ENCODE results near the gene TANC1.

DNA sequence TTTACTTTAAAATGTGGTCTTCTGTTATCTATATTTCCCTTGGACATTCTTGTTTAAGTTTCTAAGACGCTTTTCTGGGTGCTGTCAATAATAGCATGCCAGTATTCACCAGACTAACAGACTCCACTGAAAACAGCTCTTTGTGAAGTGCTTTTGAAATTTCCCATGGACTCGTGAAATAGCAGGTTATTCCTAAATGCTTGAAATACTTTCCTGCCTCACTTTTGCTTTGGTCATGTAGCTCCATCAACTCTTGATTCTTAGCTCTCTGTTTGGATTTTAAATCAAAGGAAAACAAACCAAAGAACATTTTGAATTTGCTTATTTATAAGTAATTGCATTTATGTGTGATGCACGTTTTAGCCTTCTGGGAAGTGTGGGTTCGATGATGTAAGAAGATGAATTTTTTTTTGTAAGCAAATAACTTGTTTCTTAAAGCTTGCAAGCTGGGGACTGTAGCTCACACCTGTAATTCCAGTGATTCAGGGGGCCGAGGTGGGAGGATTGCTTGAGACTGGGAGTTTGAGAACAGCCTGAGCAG, 170.3 kb downstream of the TANC1 start:
- TF ChIP-seq, protein P1, sequence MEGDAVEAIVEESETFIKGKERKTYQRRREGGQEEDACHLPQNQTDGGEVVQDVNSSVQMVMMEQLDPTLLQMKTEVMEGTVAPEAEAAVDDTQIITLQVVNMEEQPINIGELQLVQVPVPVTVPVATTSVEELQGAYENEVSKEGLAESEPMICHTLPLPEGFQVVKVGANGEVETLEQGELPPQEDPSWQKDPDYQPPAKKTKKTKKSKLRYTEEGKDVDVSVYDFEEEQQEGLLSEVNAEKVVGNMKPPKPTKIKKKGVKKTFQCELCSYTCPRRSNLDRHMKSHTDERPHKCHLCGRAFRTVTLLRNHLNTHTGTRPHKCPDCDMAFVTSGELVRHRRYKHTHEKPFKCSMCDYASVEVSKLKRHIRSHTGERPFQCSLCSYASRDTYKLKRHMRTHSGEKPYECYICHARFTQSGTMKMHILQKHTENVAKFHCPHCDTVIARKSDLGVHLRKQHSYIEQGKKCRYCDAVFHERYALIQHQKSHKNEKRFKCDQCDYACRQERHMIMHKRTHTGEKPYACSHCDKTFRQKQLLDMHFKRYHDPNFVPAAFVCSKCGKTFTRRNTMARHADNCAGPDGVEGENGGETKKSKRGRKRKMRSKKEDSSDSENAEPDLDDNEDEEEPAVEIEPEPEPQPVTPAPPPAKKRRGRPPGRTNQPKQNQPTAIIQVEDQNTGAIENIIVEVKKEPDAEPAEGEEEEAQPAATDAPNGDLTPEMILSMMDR (IDR thresholded peaks at IDR 0.05; ENCODE audit: extremely low read depth in 1 of 2, insufficient read depth in 1 of 2, low read depth in 1 of 2, low read length in 2 of 2) = no peak
- TF ChIP-seq EZH2 (IDR thresholded peaks at IDR 0.05; ENCODE audit: borderline replicate concordance, low read depth, low read length, severe bottlenecking) (no peak), POLR2A (IDR thresholded peaks at IDR 0.05; ENCODE audit: low read depth, low read length) (no peak)
- TF ChIP-seq, protein P2, sequence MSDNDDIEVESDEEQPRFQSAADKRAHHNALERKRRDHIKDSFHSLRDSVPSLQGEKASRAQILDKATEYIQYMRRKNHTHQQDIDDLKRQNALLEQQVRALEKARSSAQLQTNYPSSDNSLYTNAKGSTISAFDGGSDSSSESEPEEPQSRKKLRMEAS (IDR thresholded peaks at IDR 0.05; ENCODE audit: insufficient read depth, insufficient read length) = no peak
